K562 (cell line): ENCODE measurements around the gene RITA1. TPM values are rescaled to one million over a fixed set of nuclear protein-coding genes. Genes with fewer than 3 reads are reported as not detected.

Experiments used
- ARID1B ChIP-seq: fragments of 450-650 bp; IDR thresholded peaks from 2 replicates; pipeline ENCODE4 v1.6.1; 2016; ENCODE audit warnings: antibody characterized with exemption, mild to moderate bottlenecking, inconsistent platforms
- CEBPG ChIP-seq, 3 experiments: fragments of 200-800 bp in 1 of 3; sonication (Bioruptor generic) in 1 of 3; sonication (generic) in 1 of 3; formaldehyde crosslinking in 1 of 3; IDR thresholded peaks in 2 of 3; conservative IDR thresholded peaks in 1 of 3; 2 replicates each; pipeline versions ENCODE4 v1.6.1 to v1.8.0; 2016 to 2022; ENCODE audit warnings: missing compliant biosample characterization in 2 of 3, missing genetic modification characterization in 2 of 3, mild to moderate bottlenecking in 1 of 3, missing genetic modification reagents in 1 of 3
- HDAC2 ChIP-seq: fragments of 450-650 bp; IDR thresholded peaks from 2 replicates; pipeline ENCODE4 v1.6.1; 2016; ENCODE audit warnings: mild to moderate bottlenecking
- HNRNPUL1 ChIP-seq: fragments of 200-400 bp; formaldehyde crosslinking; IDR thresholded peaks from 2 replicates; pipeline ENCODE4 v1.6.1; 2017; ENCODE audit warnings: low read length
- JUN ChIP-seq, 2 experiments: sonication (generic) in 1 of 2; formaldehyde crosslinking in 1 of 2; IDR thresholded peaks; 2 replicates each; pipeline versions ENCODE4 v1.6.1 to v1.8.0; 2012 to 2022; ENCODE audit warnings: borderline replicate concordance in 2 of 2, mild to moderate bottlenecking in 2 of 2, improper control_type of control experiment in 1 of 2, low read depth in 1 of 2, low read length in 1 of 2, missing genetic modification reagents in 1 of 2
- RUNX1 ChIP-seq: sonication (generic); IDR thresholded peaks from 2 replicates; pipeline ENCODE4 v1.6.1; 2016; ENCODE audit warnings: antibody characterized with exemption, low read depth
- SRF ChIP-seq, 2 experiments: fragments of 250-450, 450-650 bp in 1 of 2; sonication (Bioruptor Pico) in 1 of 2; sonication (generic) in 1 of 2; formaldehyde crosslinking; IDR thresholded peaks; 2 replicates each; pipeline versions ENCODE4 v1.5.0 to v1.5.1; 2020 to 2022; ENCODE audit warnings: mild to moderate bottlenecking in 1 of 2, missing genetic modification reagents in 1 of 2
- TAL1 ChIP-seq: fragments of 450-650 bp; IDR thresholded peaks from 2 replicates; pipeline ENCODE4 v1.6.1; 2016; ENCODE audit warnings: mild to moderate bottlenecking
- TEAD2 ChIP-seq: fragments of 450-650 bp; IDR thresholded peaks from 2 replicates; pipeline ENCODE4 v1.6.1; 2016; ENCODE audit warnings: missing genetic modification characterization, control low read depth, missing compliant biosample characterization
- ZBTB7A ChIP-seq: IDR thresholded peaks from 2 replicates; pipeline ENCODE4 v1.6.1; 2011; ENCODE audit warnings: low read depth, mild to moderate bottlenecking, low read length, moderate library complexity, borderline replicate concordance; ENCODE audit not compliant: control insufficient read depth
- ZNF133 ChIP-seq: fragments of 250-450 bp; sonication (Bioruptor Pico); IDR thresholded peaks from 2 replicates; pipeline ENCODE4 v1.4.0; 2020; ENCODE audit warnings: mild to moderate bottlenecking
- ZNF644 ChIP-seq: fragments of 200-800 bp; sonication (Bioruptor generic); IDR thresholded peaks from 2 replicates; pipeline ENCODE4 v1.6.1; 2016; ENCODE audit warnings: low read depth, missing genetic modification characterization, missing compliant biosample characterization
- polyA plus RNA-seq, 8 experiments: library from polyadenylated mRNA; depleted of rRNA in 4 of 8; stranded (reverse) in 5 of 8; unstranded in 3 of 8; fragments of >200 nt; fragmentation: Nextera tagmentation in 2 of 8; fragmentation: Illumina TruSeq in 1 of 8; extraction: Ambion mirVana in 2 of 8; extraction: Trizol in 1 of 8; gene quantifications; 2 replicates each; pipeline versions ENCODE4 v1.2.1 to v1.2.3, GENCODE V29; 2011 to 2014; ENCODE audit warnings: inconsistent platforms in 1 of 8, missing spikeins in 1 of 8
- total RNA-seq, 7 experiments: library from RNA; depleted of rRNA in 6 of 7; stranded (reverse); fragments of >200 nt in 6 of 7; fragmentation: Illumina TruSeq in 2 of 7; extraction: Trizol in 2 of 7; gene quantifications; 2 replicates each; pipeline versions ENCODE4 v1.2.1 to v1.2.3, GENCODE V29; 2011 to 2021; ENCODE audit warnings: low replicate concordance in 1 of 7
- TF ChIP-seq, protein P1 (sequence below): fragments of 200-600 bp; sonication (generic); IDR thresholded peaks from one replicate; pipeline ENCODE4 v1.6.1; 2012; ENCODE audit warnings: mild to moderate bottlenecking, low read depth, low read length, inconsistent platforms
- TF ChIP-seq, protein P2 (sequence below): fragments of 450-650 bp; IDR thresholded peaks from 2 replicates; pipeline ENCODE4 v1.6.1; 2016; ENCODE audit warnings: low read depth, mild to moderate bottlenecking, moderate library complexity

The RITA1 gene
- total and polyA plus RNA-seq, 9 of the 15 experiments (the other 6 are each of a cell fraction or from before 2014, with no cell fraction given): 2.8 to 40.4 (median 18.0) TPM

DNA sequence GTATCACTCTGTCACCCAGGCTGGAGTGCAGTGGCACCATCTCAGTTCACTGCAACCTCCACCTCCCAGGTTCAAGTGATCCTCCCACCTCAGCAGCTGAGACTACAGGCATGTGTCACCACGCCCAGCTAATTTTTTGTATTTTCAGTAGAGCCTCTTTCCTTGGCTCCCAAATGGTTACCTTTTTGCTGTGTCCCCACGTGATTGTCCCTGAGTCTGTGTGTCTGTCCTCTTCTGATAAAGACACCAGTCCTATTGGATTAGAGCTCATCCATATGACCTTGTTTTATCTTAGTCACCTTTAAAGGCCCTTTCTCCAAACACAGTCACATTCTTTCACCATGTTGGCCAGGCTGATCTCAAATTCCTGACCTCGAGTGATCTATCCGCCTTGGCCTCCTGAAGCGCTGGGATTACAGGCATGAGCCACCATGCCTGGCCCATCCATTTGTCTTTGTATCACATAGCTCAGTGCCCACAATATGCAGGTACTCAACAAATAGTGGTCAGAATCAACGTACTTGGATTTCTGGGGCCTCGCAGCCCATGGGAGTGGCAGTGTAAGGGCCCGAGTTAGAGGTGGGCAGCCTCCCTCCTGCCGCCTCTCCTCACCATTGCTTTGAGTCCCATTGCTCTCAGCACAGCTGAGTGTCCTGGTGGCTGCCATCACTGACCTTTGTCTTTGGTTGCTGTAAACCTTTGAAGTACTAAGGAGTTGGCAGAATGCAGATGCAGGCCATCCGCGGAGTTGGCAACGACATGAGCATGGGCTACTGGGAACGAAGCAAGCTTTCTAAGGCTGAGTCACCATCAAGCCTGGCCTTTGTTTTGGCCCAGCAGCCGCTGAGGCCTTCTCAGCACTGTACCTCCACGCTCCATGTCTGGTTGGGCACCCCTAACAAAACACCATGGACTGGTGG is 45.1 kb downstream of the RITA1 start (continued):
- TF ChIP-seq, protein P1, sequence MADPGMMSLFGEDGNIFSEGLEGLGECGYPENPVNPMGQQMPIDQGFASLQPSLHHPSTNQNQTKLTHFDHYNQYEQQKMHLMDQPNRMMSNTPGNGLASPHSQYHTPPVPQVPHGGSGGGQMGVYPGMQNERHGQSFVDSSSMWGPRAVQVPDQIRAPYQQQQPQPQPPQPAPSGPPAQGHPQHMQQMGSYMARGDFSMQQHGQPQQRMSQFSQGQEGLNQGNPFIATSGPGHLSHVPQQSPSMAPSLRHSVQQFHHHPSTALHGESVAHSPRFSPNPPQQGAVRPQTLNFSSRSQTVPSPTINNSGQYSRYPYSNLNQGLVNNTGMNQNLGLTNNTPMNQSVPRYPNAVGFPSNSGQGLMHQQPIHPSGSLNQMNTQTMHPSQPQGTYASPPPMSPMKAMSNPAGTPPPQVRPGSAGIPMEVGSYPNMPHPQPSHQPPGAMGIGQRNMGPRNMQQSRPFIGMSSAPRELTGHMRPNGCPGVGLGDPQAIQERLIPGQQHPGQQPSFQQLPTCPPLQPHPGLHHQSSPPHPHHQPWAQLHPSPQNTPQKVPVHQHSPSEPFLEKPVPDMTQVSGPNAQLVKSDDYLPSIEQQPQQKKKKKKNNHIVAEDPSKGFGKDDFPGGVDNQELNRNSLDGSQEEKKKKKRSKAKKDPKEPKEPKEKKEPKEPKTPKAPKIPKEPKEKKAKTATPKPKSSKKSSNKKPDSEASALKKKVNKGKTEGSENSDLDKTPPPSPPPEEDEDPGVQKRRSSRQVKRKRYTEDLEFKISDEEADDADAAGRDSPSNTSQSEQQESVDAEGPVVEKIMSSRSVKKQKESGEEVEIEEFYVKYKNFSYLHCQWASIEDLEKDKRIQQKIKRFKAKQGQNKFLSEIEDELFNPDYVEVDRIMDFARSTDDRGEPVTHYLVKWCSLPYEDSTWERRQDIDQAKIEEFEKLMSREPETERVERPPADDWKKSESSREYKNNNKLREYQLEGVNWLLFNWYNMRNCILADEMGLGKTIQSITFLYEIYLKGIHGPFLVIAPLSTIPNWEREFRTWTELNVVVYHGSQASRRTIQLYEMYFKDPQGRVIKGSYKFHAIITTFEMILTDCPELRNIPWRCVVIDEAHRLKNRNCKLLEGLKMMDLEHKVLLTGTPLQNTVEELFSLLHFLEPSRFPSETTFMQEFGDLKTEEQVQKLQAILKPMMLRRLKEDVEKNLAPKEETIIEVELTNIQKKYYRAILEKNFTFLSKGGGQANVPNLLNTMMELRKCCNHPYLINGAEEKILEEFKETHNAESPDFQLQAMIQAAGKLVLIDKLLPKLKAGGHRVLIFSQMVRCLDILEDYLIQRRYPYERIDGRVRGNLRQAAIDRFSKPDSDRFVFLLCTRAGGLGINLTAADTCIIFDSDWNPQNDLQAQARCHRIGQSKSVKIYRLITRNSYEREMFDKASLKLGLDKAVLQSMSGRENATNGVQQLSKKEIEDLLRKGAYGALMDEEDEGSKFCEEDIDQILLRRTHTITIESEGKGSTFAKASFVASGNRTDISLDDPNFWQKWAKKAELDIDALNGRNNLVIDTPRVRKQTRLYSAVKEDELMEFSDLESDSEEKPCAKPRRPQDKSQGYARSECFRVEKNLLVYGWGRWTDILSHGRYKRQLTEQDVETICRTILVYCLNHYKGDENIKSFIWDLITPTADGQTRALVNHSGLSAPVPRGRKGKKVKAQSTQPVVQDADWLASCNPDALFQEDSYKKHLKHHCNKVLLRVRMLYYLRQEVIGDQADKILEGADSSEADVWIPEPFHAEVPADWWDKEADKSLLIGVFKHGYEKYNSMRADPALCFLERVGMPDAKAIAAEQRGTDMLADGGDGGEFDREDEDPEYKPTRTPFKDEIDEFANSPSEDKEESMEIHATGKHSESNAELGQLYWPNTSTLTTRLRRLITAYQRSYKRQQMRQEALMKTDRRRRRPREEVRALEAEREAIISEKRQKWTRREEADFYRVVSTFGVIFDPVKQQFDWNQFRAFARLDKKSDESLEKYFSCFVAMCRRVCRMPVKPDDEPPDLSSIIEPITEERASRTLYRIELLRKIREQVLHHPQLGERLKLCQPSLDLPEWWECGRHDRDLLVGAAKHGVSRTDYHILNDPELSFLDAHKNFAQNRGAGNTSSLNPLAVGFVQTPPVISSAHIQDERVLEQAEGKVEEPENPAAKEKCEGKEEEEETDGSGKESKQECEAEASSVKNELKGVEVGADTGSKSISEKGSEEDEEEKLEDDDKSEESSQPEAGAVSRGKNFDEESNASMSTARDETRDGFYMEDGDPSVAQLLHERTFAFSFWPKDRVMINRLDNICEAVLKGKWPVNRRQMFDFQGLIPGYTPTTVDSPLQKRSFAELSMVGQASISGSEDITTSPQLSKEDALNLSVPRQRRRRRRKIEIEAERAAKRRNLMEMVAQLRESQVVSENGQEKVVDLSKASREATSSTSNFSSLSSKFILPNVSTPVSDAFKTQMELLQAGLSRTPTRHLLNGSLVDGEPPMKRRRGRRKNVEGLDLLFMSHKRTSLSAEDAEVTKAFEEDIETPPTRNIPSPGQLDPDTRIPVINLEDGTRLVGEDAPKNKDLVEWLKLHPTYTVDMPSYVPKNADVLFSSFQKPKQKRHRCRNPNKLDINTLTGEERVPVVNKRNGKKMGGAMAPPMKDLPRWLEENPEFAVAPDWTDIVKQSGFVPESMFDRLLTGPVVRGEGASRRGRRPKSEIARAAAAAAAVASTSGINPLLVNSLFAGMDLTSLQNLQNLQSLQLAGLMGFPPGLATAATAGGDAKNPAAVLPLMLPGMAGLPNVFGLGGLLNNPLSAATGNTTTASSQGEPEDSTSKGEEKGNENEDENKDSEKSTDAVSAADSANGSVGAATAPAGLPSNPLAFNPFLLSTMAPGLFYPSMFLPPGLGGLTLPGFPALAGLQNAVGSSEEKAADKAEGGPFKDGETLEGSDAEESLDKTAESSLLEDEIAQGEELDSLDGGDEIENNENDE: no peak
- TF ChIP-seq TEAD2 (tag) (peak; percentile 70; the same call in 1 of the 2 replicates), JUN (IDR thresholded peaks at IDR 0.05; ENCODE audit: borderline replicate concordance, low read depth, low read length) (no peak), JUN (CRISPR knock-in tag; IDR thresholded peaks at IDR 0.05; ENCODE audit: borderline replicate concordance) (no peak), CEBPG (CRISPR knock-in tag; IDR thresholded peaks at IDR 0.05) (no peak), CEBPG (tag; conservative IDR thresholded peaks at IDR 0.05 in 1 of 2, IDR thresholded peaks at IDR 0.05 in 1 of 2) (no peak), ZBTB7A (no peak; the same call in 1 of the 2 replicates), ARID1B (peak; percentile 78), SRF (CRISPR knock-in tag; IDR thresholded peaks at IDR 0.05) (no peak; a peak in 1 of 4 replicates), HNRNPUL1 (no peak), HDAC2 (no peak), ZNF644 (tag) (0 out of 2 replicates have a peak, but pooled peaks have one; percentile 67), ZNF133 (CRISPR knock-in tag) (no peak), TAL1 (peak; percentile 82), RUNX1 (no peak)
- TF ChIP-seq, protein P2, sequence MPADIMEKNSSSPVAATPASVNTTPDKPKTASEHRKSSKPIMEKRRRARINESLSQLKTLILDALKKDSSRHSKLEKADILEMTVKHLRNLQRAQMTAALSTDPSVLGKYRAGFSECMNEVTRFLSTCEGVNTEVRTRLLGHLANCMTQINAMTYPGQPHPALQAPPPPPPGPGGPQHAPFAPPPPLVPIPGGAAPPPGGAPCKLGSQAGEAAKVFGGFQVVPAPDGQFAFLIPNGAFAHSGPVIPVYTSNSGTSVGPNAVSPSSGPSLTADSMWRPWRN: no peak
